Aortic smooth muscle cell (primary cell): ENCODE data around the gene MEG3. TPM values are rescaled to one million over a fixed set of nuclear protein-coding genes. Genes with fewer than 3 reads are reported as not detected.

Source experiments
- total RNA-seq: library from RNA; depleted of rRNA; stranded (reverse); fragments of >200 nt; gene quantifications from 2 replicates; pipeline ENCODE4 v1.2.3, GENCODE V29; 2014

The MEG3 gene
- total RNA-seq: 67.2 and 146 TPM in 2 replicates

GRCh38 chr14:100825713-100826331 lies at the start of gene MEG3:
Gene MEG3 (plus strand): TSS chr14:100826118.

GRCh38 chr14:100903672-100904185 lies 77.8 kb downstream of the MEG3 start, which contains the start of gene RTL1:
Gene RTL1 (minus strand): TSS chr14:100903722. CDS start chr14:100884788, 18,934 bp downstream.

Other genes with a start within 250 kb of the MEG3 start
- 0.26 TPM in 1 of 2 replicates, not detected in the other for gene BEGAIN, start 238.7 kb upstream of the MEG3 start, total RNA-seq
- gene DLK1, start 99.2 kb upstream of the MEG3 start, total RNA-seq: not detected in 2 replicates
- gene RTL1, start 77.6 kb downstream of the MEG3 start, total RNA-seq: not detected in 2 replicates